Activated CD8-positive, alpha-beta memory T cell treated with anti-CD3 and anti-CD28 coated beads, Interleukin-2, amount 50 U/mL, for 4 hours (primary cell): ENCODE data around the gene TMEM272.

Source experiments
- DNase-seq: peaks from one replicate; pipeline ENCODE4 v3.0.0-alpha.2; 2020

Gene TMEM272

GRCh38 chr13:51823863-51824262 lies 21.1 kb downstream of the TMEM272 start:
- no peak for DNase-seq

- no peak for DNase-seq
Measured at GRCh38 chr13:51823359-51823758, 21.6 kb downstream of the TMEM272 start.

GRCh38 chr13:51822106-51822815 lies 22.7 kb downstream of the TMEM272 start:
- DNase-seq: no peak

- DNase-seq: no peak
Measured at GRCh38 chr13:51821606-51822005, 23.4 kb downstream of the TMEM272 start.

GRCh38 chr13:51820016-51820597 lies 24.9 kb downstream of the TMEM272 start:
- DNase-seq: no peak

GRCh38 chr13:51819544-51819943 lies 25.4 kb downstream of the TMEM272 start:
- DNase-seq: no peak

- DNase-seq: peak; percentile 43
Measured at GRCh38 chr13:51818781-51819511, 26.0 kb downstream of the TMEM272 start.

GRCh38 chr13:51818276-51818675 lies 26.7 kb downstream of the TMEM272 start:
- DNase-seq: no peak

GRCh38 chr13:51817717-51818116 lies 27.3 kb downstream of the TMEM272 start:
- no peak for DNase-seq

GRCh38 chr13:51816604-51817249 lies 28.2 kb downstream of the TMEM272 start:
- no peak for DNase-seq

- no peak for DNase-seq
Measured at GRCh38 chr13:51815848-51816247, 29.1 kb downstream of the TMEM272 start.

- DNase-seq: peak; percentile 77
Measured at GRCh38 chr13:51814825-51815650, 29.9 kb downstream of the TMEM272 start.

GRCh38 chr13:51814071-51814470 lies 30.9 kb downstream of the TMEM272 start:
- DNase-seq: no peak

GRCh38 chr13:51811920-51812451 lies 33.0 kb downstream of the TMEM272 start:
- DNase-seq: no peak

- DNase-seq: no peak
Measured at GRCh38 chr13:51811046-51811445, 33.9 kb downstream of the TMEM272 start.

- DNase-seq: no peak
Measured at GRCh38 chr13:51808811-51809210, 36.2 kb downstream of the TMEM272 start.

- no peak for DNase-seq
Measured at GRCh38 chr13:51807041-51807440, 37.9 kb downstream of the TMEM272 start.

- no peak for DNase-seq
Measured at GRCh38 chr13:51806566-51806965, 38.4 kb downstream of the TMEM272 start.

- no peak for DNase-seq
Measured at GRCh38 chr13:51805925-51806324, 39.1 kb downstream of the TMEM272 start.

GRCh38 chr13:51805313-51805712 lies 39.7 kb downstream of the TMEM272 start:
- no peak for DNase-seq

GRCh38 chr13:51804295-51805172 lies 40.4 kb downstream of the TMEM272 start:
- DNase-seq: peak; percentile 51
